ENCODE data around the gene CHD1L. TPM values are rescaled to one million over a fixed set of nuclear protein-coding genes. Genes with fewer than 3 reads are reported as not detected.

The CHD1L gene
- total and polyA plus RNA-seq, 2 donors (not counting 3 experiments of a cell fraction or from before 2014, with no cell fraction given) = 12.3 to 33.8 TPM

DNA sequence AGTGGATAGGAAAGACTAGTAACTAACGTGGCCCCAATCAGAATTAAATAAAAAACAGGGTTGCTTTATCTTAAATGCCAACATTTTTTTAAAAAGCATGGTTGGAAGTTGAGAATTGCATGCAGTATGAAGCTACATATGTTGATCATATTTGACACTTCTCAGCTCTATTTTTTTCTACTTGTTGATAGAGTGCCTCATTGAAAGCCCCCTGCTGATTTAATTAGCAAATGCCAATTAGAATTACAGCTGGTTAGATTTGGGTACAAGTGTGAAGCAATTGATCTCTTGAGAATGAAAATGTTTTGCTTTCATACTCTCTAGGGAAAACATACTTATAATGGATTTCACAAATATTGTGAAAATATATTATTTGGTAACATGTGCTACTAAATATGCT lies 40.5 kb downstream of the CHD1L start:
- DNase-seq (ENCODE audit: low read depth, low spot score) = no peak
- H3K4me1 ChIP-seq (ENCODE audit: control insufficient read depth, extremely low read depth, insufficient read depth, low read length) = no peaks in the 10 kb centered on the region
- TF ChIP-seq FOS (IDR thresholded peaks at IDR 0.05; ENCODE audit: borderline replicate concordance, insufficient read depth, low read length) (no peak), MYC (IDR thresholded peaks at IDR 0.05; ENCODE audit: low read depth, low read length) (no peak), GATA2 (IDR thresholded peaks at IDR 0.05; ENCODE audit: insufficient read depth, insufficient read length, low read depth, low read length) (no peak), POLR2A (IDR thresholded peaks at IDR 0.05; ENCODE audit: low read depth, low read length) (no peak), EZH2 (IDR thresholded peaks at IDR 0.05; ENCODE audit: borderline replicate concordance, low read depth, low read length, severe bottlenecking) (no peak), JUN (IDR thresholded peaks at IDR 0.05; ENCODE audit: borderline replicate concordance, insufficient read depth, insufficient read length, low read depth) (no peak), POLR2AphosphoS5 (IDR thresholded peaks at IDR 0.05; ENCODE audit: insufficient read depth, low read depth, low read length) (no peak)
- TF ChIP-seq, protein P1, sequence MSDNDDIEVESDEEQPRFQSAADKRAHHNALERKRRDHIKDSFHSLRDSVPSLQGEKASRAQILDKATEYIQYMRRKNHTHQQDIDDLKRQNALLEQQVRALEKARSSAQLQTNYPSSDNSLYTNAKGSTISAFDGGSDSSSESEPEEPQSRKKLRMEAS (IDR thresholded peaks at IDR 0.05; ENCODE audit: insufficient read depth, insufficient read length) = no peak
- TF ChIP-seq, protein P2, sequence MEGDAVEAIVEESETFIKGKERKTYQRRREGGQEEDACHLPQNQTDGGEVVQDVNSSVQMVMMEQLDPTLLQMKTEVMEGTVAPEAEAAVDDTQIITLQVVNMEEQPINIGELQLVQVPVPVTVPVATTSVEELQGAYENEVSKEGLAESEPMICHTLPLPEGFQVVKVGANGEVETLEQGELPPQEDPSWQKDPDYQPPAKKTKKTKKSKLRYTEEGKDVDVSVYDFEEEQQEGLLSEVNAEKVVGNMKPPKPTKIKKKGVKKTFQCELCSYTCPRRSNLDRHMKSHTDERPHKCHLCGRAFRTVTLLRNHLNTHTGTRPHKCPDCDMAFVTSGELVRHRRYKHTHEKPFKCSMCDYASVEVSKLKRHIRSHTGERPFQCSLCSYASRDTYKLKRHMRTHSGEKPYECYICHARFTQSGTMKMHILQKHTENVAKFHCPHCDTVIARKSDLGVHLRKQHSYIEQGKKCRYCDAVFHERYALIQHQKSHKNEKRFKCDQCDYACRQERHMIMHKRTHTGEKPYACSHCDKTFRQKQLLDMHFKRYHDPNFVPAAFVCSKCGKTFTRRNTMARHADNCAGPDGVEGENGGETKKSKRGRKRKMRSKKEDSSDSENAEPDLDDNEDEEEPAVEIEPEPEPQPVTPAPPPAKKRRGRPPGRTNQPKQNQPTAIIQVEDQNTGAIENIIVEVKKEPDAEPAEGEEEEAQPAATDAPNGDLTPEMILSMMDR (IDR thresholded peaks at IDR 0.05; ENCODE audit: extremely low read depth in 1 of 2, insufficient read depth in 1 of 2, low read depth in 1 of 2, low read length in 2 of 2) = no peak
- no peak overlapping the region for H2AFZ ChIP-seq (ENCODE audit: low read depth, low read length)
- intact Hi-C loops (cut with micrococcal nuclease) (no loop called here), dilution Hi-C loops (cut with MboI; ENCODE audit: extremely low pct_ligation_motif_present, low sequenced_read_pairs) (no loop called here)
- H3K27me3 ChIP-seq (ENCODE audit: control insufficient read depth in 2 of 2, insufficient read depth in 2 of 2, low read length in 2 of 2) = no peaks in the 10 kb centered on the region
- no peaks in the 10 kb centered on the region for H3K9me1 ChIP-seq (replicated peaks; ENCODE audit: control insufficient read depth, extremely low read depth, insufficient read depth, low read length)
- no peaks in the 10 kb centered on the region for H3K79me2 ChIP-seq (ENCODE audit: control insufficient read depth, insufficient read depth, low read length)
- no peaks in the 10 kb centered on the region for H3K9me3 ChIP-seq (replicated peaks; ENCODE audit: control insufficient read depth, insufficient read depth, low read length)
- CTCF ChIA-PET = interaction anchor here (2.7 kb wide), 1 partner anchor 9 kb away, joined by 7 read pairs; no protein-coding TSS in a partner anchor
- H4K20me1 ChIP-seq (replicated peaks; ENCODE audit: control insufficient read depth, extremely low read depth, insufficient read depth, low read length) = no peaks in the 10 kb centered on the region
- no TSS peak for BruUV-seq (replicated peaks)
- H3K36me3 ChIP-seq (ENCODE audit: control insufficient read depth in 2 of 2, extremely low read depth in 1 of 2, insufficient read depth in 2 of 2, low read length in 2 of 2) = peaks cover 7 to 8% of the 10 kb centered on the region in 2 experiments
- POLR2A ChIA-PET = no interaction called here
- H3K9ac ChIP-seq (replicated peaks; ENCODE audit: extremely low read depth, insufficient read depth, low read length) = no peak overlapping the region
- H3K4me3 ChIP-seq (replicated peaks in 1 of 3; ENCODE audit: insufficient read depth in 1 of 3, low read depth in 1 of 3, low read length in 3 of 3) = no peak overlapping the region
- no peak overlapping the region for H3K4me2 ChIP-seq (ENCODE audit: insufficient read depth, low read length)
- H3K27ac ChIP-seq (ENCODE audit: insufficient read depth, low read depth, low read length) = no peak overlapping the region
- FAIRE-seq = no peak

Data from endothelial cell of umbilical vein (primary cell).